Endothelial cell of umbilical vein (primary cell): ENCODE measurements around the gene MYO1E. TPM values are rescaled to one million over a fixed set of nuclear protein-coding genes. Genes with fewer than 3 reads are reported as not detected.

Source experiments
- BruUV-seq: library from RNA; stranded (reverse); fragments of 400-500 nt; replicated peaks from 2 replicates; lab custom pipeline; 2021; lab: Mats Ljungman, UMichigan
- CTCF ChIA-PET: fragments of 300-600, 350-600 bp; sonication (Branson Sonifier 250); formaldehyde crosslinking; loops from one replicate; lab custom pipeline; 2021; ENCODE audit warnings: antibody characterized with exemption, inconsistent platforms; lab: Charles Lee
- POLR2A ChIA-PET: fragments of 300-600, 350-600 bp; sonication (Branson Sonifier 250); formaldehyde crosslinking; loops from one replicate; lab custom pipeline; 2021; ENCODE audit warnings: antibody characterized with exemption, inconsistent platforms; lab: Charles Lee
- DNase-seq: peaks from one replicate; pipeline ENCODE4 v3.0.0-alpha.2; 2011; ENCODE audit warnings: low read depth, low spot score
- FAIRE-seq: peaks from 2 replicates; lab custom pipeline; 2011; peaks lifted over from hg19 to GRCh38; lab: Jason Lieb, UNC
- H2AFZ ChIP-seq: 2 replicates; pipeline ENCODE4 v1.6.0; 2012; ENCODE audit warnings: low read depth, low read length, control low read depth, inconsistent platforms
- H3K27ac ChIP-seq: 2 replicates; pipeline ENCODE4 v1.5.1; 2011; ENCODE audit warnings: low read depth, mild to moderate bottlenecking, control low read depth, low read length, moderate library complexity; ENCODE audit not compliant: insufficient read depth
- H3K27me3 ChIP-seq, 2 experiments: 2 replicates each; pipeline versions ENCODE4 v1.6.0 to v1.6.1; 2011; ENCODE audit warnings: low read length in 2 of 2, mixed read lengths in 1 of 2; ENCODE audit not compliant: control insufficient read depth in 2 of 2, insufficient read depth in 2 of 2
- H3K36me3 ChIP-seq, 2 experiments: 2 replicates in 1 of 2; 3 replicates in 1 of 2; pipeline ENCODE4 v1.5.1; 2011; ENCODE audit warnings: low read length in 2 of 2, mild to moderate bottlenecking in 1 of 2, moderate library complexity in 1 of 2; ENCODE audit not compliant: control insufficient read depth in 2 of 2, insufficient read depth in 2 of 2; ENCODE audit errors: extremely low read depth in 1 of 2
- H3K4me1 ChIP-seq: 3 replicates; pipeline ENCODE4 v1.5.1; 2011; ENCODE audit warnings: mild to moderate bottlenecking, low read length; ENCODE audit not compliant: control insufficient read depth, insufficient read depth; ENCODE audit errors: extremely low read depth
- H3K4me2 ChIP-seq: 2 replicates; pipeline ENCODE4 v1.6.1; 2011; ENCODE audit warnings: low read length, control low read depth, mixed read lengths; ENCODE audit not compliant: insufficient read depth
- H3K4me3 ChIP-seq, 3 experiments: fragments of 200-600 bp in 1 of 3; sonication (generic), shearing (Covaris generic) in 1 of 3; replicated peaks in 1 of 3; 2 replicates each; pipeline ENCODE4 v1.5.1; 2011 to 2016; ENCODE audit warnings: control low read depth in 3 of 3, low read length in 3 of 3, mild to moderate bottlenecking in 2 of 3, inconsistent platforms in 1 of 3, low read depth in 1 of 3, moderate library complexity in 1 of 3; ENCODE audit not compliant: insufficient read depth in 1 of 3
- H3K79me2 ChIP-seq: 2 replicates; pipeline ENCODE4 v1.6.0; 2012; ENCODE audit warnings: low read length, inconsistent platforms; ENCODE audit not compliant: control insufficient read depth, insufficient read depth
- H3K9ac ChIP-seq: replicated peaks from 2 replicates; pipeline ENCODE3; 2011; ENCODE audit warnings: low read length, control low read depth; ENCODE audit not compliant: insufficient read depth; ENCODE audit errors: extremely low read depth
- H3K9me1 ChIP-seq: replicated peaks from 3 replicates; pipeline ENCODE4 v1.6.0; 2011; ENCODE audit warnings: mild to moderate bottlenecking, low read length; ENCODE audit not compliant: control insufficient read depth, insufficient read depth; ENCODE audit errors: extremely low read depth
- H3K9me3 ChIP-seq: replicated peaks from 2 replicates; pipeline ENCODE4 v1.5.1; 2012; ENCODE audit warnings: low read length, inconsistent platforms; ENCODE audit not compliant: control insufficient read depth, insufficient read depth
- H4K20me1 ChIP-seq: replicated peaks from 2 replicates; pipeline ENCODE3; 2011; ENCODE audit warnings: mild to moderate bottlenecking, low read length; ENCODE audit not compliant: control insufficient read depth, insufficient read depth; ENCODE audit errors: extremely low read depth
- EZH2 ChIP-seq: IDR thresholded peaks from 2 replicates; pipeline ENCODE4 v1.6.1; 2012; ENCODE audit warnings: borderline replicate concordance, low read depth, mild to moderate bottlenecking, moderate library complexity, low read length, inconsistent platforms; ENCODE audit not compliant: severe bottlenecking
- FOS ChIP-seq: IDR thresholded peaks from 2 replicates; pipeline ENCODE4 v1.6.1; 2011; ENCODE audit warnings: mild to moderate bottlenecking, low read length, moderate library complexity, borderline replicate concordance; ENCODE audit not compliant: insufficient read depth
- JUN ChIP-seq: IDR thresholded peaks from 2 replicates; pipeline ENCODE4 v1.6.1; 2011; ENCODE audit warnings: borderline replicate concordance, low read depth; ENCODE audit not compliant: insufficient read length, insufficient read depth
- MYC ChIP-seq: IDR thresholded peaks from one replicate; pipeline ENCODE4 v1.6.1; 2011; ENCODE audit warnings: mild to moderate bottlenecking, low read depth, low read length
- POLR2AphosphoS5 ChIP-seq: IDR thresholded peaks from 2 replicates; pipeline ENCODE4 v1.6.1; 2012; ENCODE audit warnings: low read depth, mild to moderate bottlenecking, control low read depth, low read length, moderate library complexity; ENCODE audit not compliant: insufficient read depth
- dilution Hi-C: fragments of 300-500 bp; cut with MboI; formaldehyde crosslinking; loops from one replicate; pipeline ENCODE4 v1.15.0; 2019; ENCODE audit warnings: low sequenced_read_pairs; ENCODE audit not compliant: extremely low pct_ligation_motif_present
- intact Hi-C: fragments of 100-400 bp; cut with micrococcal nuclease; formaldehyde crosslinking; loops from one replicate; pipeline ENCODE4 v1.10.0; 2022
- polyA plus RNA-seq, 4 experiments: library from polyadenylated mRNA; depleted of rRNA in 3 of 4; stranded (reverse) in 3 of 4; unstranded in 1 of 4; fragments of >200 nt; gene quantifications; 2 replicates each; pipeline versions ENCODE4 v1.2.1 to v1.2.3, GENCODE V29; 2011 to 2012; ENCODE audit warnings: missing spikeins in 1 of 4
- total RNA-seq: library from RNA; stranded (reverse); gene quantifications from 2 replicates; pipeline ENCODE4 v1.2.3, GENCODE V29; 2021
- TF ChIP-seq, protein P1 (sequence below): IDR thresholded peaks from 2 replicates; pipeline ENCODE4 v1.6.1; 2011; ENCODE audit not compliant: insufficient read depth, insufficient read length
- TF ChIP-seq, protein P2 (sequence below), 2 donors: IDR thresholded peaks; 1 replicate in 1 of 2; 2 replicates in 1 of 2; pipeline ENCODE4 v1.5.1; 2011; ENCODE audit warnings: low read length in 2 of 2, mild to moderate bottlenecking in 2 of 2, moderate library complexity in 2 of 2, control low read depth in 1 of 2, inconsistent platforms in 1 of 2, low read depth in 1 of 2; ENCODE audit not compliant: insufficient read depth in 1 of 2; ENCODE audit errors: extremely low read depth in 1 of 2

Gene MYO1E
- total and polyA plus RNA-seq, 2 donors (not counting 3 experiments of a cell fraction or from before 2014, with no cell fraction given), result 31.6 to 218 TPM

DNA sequence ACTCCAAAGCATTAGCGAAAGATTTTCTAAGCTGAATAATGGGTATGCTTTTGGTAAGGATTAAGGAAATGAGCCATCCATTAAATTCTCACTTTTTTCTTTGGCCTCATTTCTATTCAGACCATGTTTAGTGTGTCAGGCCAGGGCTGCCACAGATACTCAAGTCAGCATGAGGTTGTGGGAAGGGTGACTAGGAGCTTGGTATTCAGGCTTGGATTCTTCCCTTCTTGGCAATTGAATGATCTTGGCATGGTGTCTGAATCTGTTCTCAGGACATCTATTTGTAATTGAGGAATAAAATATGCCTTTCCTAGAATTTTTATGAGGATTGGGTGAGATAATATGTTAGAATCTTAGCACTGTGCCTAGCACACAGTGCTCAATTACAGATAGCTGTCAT, 256.5 kb downstream of the MYO1E start:
- H3K9ac ChIP-seq, result no peak overlapping the region
- H3K36me3 ChIP-seq, result peaks cover 8 to 29% of the 10 kb centered on the region in 2 experiments
- no peaks in the 10 kb centered on the region for H3K9me3 ChIP-seq
- H3K27ac ChIP-seq, result no peak overlapping the region
- dilution Hi-C loops (no loop called here), intact Hi-C loops (no loop called here)
- H3K79me2 ChIP-seq, result peaks cover 7% of the 10 kb centered on the region
- TF ChIP-seq FOS (no peak), MYC (no peak), POLR2AphosphoS5 (no peak), JUN (no peak), EZH2 (no peak)
- TF ChIP-seq, protein P1, sequence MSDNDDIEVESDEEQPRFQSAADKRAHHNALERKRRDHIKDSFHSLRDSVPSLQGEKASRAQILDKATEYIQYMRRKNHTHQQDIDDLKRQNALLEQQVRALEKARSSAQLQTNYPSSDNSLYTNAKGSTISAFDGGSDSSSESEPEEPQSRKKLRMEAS, result no peak
- TF ChIP-seq, protein P2, sequence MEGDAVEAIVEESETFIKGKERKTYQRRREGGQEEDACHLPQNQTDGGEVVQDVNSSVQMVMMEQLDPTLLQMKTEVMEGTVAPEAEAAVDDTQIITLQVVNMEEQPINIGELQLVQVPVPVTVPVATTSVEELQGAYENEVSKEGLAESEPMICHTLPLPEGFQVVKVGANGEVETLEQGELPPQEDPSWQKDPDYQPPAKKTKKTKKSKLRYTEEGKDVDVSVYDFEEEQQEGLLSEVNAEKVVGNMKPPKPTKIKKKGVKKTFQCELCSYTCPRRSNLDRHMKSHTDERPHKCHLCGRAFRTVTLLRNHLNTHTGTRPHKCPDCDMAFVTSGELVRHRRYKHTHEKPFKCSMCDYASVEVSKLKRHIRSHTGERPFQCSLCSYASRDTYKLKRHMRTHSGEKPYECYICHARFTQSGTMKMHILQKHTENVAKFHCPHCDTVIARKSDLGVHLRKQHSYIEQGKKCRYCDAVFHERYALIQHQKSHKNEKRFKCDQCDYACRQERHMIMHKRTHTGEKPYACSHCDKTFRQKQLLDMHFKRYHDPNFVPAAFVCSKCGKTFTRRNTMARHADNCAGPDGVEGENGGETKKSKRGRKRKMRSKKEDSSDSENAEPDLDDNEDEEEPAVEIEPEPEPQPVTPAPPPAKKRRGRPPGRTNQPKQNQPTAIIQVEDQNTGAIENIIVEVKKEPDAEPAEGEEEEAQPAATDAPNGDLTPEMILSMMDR (IDR thresholded peaks at IDR 0.05; ENCODE audit: extremely low read depth in 1 of 2, insufficient read depth in 1 of 2, low read depth in 1 of 2, low read length in 2 of 2), result no peak
- H3K4me3 ChIP-seq, result no peak overlapping the region
- POLR2A ChIA-PET, result no interaction called here
- no peak overlapping the region for H2AFZ ChIP-seq
- H3K4me2 ChIP-seq, result no peak overlapping the region
- no peaks in the 10 kb centered on the region for H4K20me1 ChIP-seq
- H3K4me1 ChIP-seq, result no peaks in the 10 kb centered on the region
- DNase-seq (no peak), FAIRE-seq (no peak)
- CTCF ChIA-PET, result interaction anchor here (0.7 to 1.4 kb wide), 3 partner anchors 16 to 377 kb away, joined by 4 read pairs; no protein-coding TSS in a partner anchor
- H3K27me3 ChIP-seq, result no peaks in the 10 kb centered on the region
- H3K9me1 ChIP-seq, result no peaks in the 10 kb centered on the region
- BruUV-seq, result no TSS peak
